Liver (tissue), 2 donors: Measurements from ENCODE around the gene S100A5.

Experiments
- RAD21 ChIP-seq, 2 donors: IDR thresholded peaks; 2 replicates each; pipeline ENCODE4 v1.6.1; 2016; ENCODE audit warnings: antibody characterized with exemption in 2 of 2, mild to moderate bottlenecking in 2 of 2
- YY1 ChIP-seq: IDR thresholded peaks from 2 replicates; pipeline ENCODE4 v1.6.1; 2016; ENCODE audit warnings: antibody characterized with exemption, mild to moderate bottlenecking
- donor health status: healthy.

DNA sequence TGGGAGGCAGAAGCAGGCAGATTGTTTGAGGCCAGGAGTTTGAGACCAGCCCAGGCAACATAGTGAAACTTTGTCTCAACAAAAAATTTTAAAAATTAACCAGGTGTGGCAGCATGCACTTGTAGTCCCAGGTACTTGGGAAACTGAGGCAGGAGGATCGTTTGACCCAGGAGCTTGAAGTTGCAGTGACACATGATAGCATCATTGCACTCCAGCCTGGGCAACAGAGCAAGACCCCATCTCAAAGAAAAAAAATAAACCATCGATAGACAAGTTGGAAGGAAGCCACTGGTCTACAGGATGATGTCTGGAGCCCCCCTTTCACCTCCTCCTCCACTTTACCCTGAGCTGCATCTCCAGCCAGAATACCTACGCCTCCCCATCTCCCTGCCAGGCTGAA is 21.5 kb downstream of the S100A5 start:
- TF ChIP-seq YY1, result no peak
- TF ChIP-seq RAD21 (IDR thresholded peaks at IDR 0.05), result no peak
